GM12878 (cell line): ENCODE measurements around the gene GGCX. TPM values are rescaled to one million over a fixed set of nuclear protein-coding genes. Genes with fewer than 3 reads are reported as not detected.

Experiments used
- ATAC-seq: fragments of 200-7000 bp; cut with Tn5 transposase; 3 replicates; pipeline ENCODE4 v1.9.1; 2020; ENCODE audit warnings: mild to moderate bottlenecking, moderate library complexity
- BruUV-seq: library from RNA; stranded (reverse); fragments of 400-500 nt; replicated peaks from 2 replicates; lab custom pipeline; 2021; lab: Mats Ljungman, UMichigan
- CTCF ChIA-PET: fragments of 300-600 bp; sonication (Branson Sonifier 250); formaldehyde crosslinking; extraction: SDS; loops from one replicate; lab custom pipeline; 2021; ENCODE audit warnings: inconsistent platforms; lab: Yijun Ruan, JAX
- POLR2A ChIA-PET: fragments of 350-600 bp; formaldehyde crosslinking; extraction: SDS; loops from one replicate; lab custom pipeline; 2021; ENCODE audit warnings: inconsistent platforms; lab: Charles Lee
- RAD21 ChIA-PET: fragments of 300-600 bp; sonication (Branson Sonifier 250); formaldehyde crosslinking; loops from one replicate; lab custom pipeline; 2023; ENCODE audit warnings: antibody characterized with exemption; ENCODE audit not compliant: unreplicated experiment; lab: Charles Lee
- SMC1A ChIA-PET: fragments of 300-600 bp; sonication (Branson Sonifier 250); formaldehyde crosslinking; loops from one replicate; lab custom pipeline; 2023; ENCODE audit not compliant: unreplicated experiment, uncharacterized antibody; lab: Charles Lee
- DNase-seq: peaks from one replicate; pipeline ENCODE4 v3.0.0-alpha.2; 2011; ENCODE audit warnings: low read depth, low spot score
- FAIRE-seq: peaks from 3 replicates; lab custom pipeline; 2011; peaks lifted over from hg19 to GRCh38; lab: Jason Lieb, UNC
- H2AFZ ChIP-seq: 2 replicates; pipeline ENCODE4 v1.6.0; 2011; ENCODE audit warnings: low read depth, low read length, control low read depth; ENCODE audit not compliant: control insufficient read depth
- H3K27ac ChIP-seq: 2 replicates; pipeline ENCODE4 v1.5.1; 2011; ENCODE audit warnings: control low read depth; ENCODE audit not compliant: control insufficient read depth, insufficient read depth
- H3K27me3 ChIP-seq, 2 experiments: replicated peaks in 1 of 2; 2 replicates each; pipeline versions ENCODE4 v1.6.0 to v1.6.1; 2011; ENCODE audit warnings: low read length in 1 of 2; ENCODE audit not compliant: control insufficient read depth in 2 of 2, insufficient read depth in 2 of 2
- H3K36me3 ChIP-seq, 2 experiments: 2 replicates each; pipeline ENCODE4 v1.5.1; 2011; ENCODE audit warnings: low read length in 1 of 2; ENCODE audit not compliant: control insufficient read depth in 2 of 2, insufficient read depth in 2 of 2
- H3K4me1 ChIP-seq: 2 replicates; pipeline ENCODE4 v1.6.1; 2011; ENCODE audit warnings: mild to moderate bottlenecking, low read length, moderate library complexity, mixed read lengths; ENCODE audit not compliant: control insufficient read depth, insufficient read depth
- H3K4me2 ChIP-seq: 2 replicates; pipeline ENCODE4 v1.6.0; 2011; ENCODE audit warnings: control low read depth; ENCODE audit not compliant: control insufficient read depth, insufficient read depth
- H3K4me3 ChIP-seq: fragments of 200-600 bp; sonication (generic); 2 replicates; pipeline ENCODE4 v1.5.1; 2016
- H3K79me2 ChIP-seq: 2 replicates; pipeline ENCODE4 v1.6.0; 2011; ENCODE audit warnings: low read length; ENCODE audit not compliant: control insufficient read depth, insufficient read depth
- H3K9ac ChIP-seq: 2 replicates; pipeline ENCODE4 v1.8.0; 2011; ENCODE audit warnings: low read length, control low read depth, mixed read lengths; ENCODE audit not compliant: control insufficient read depth, insufficient read depth
- H3K9me3 ChIP-seq: replicated peaks from 3 replicates; pipeline ENCODE4 v1.5.1; 2011; ENCODE audit warnings: mild to moderate bottlenecking, low read length; ENCODE audit not compliant: control insufficient read depth, insufficient read depth
- H4K20me1 ChIP-seq: 2 replicates; pipeline ENCODE4 v1.6.0; 2011; ENCODE audit not compliant: control insufficient read depth, insufficient read depth
- CBX5 ChIP-seq: sonication (generic); IDR thresholded peaks from 2 replicates; pipeline ENCODE4 v1.6.1; 2016; ENCODE audit warnings: low read depth, moderate library complexity, mild to moderate bottlenecking, inconsistent platforms
- CEBPZ ChIP-seq: fragments of 150-350 bp; IDR thresholded peaks from 2 replicates; pipeline ENCODE4 v1.6.1; 2016; ENCODE audit warnings: low read depth, low read length
- CHD2 ChIP-seq: IDR thresholded peaks from 2 replicates; pipeline ENCODE4 v1.6.1; 2011; ENCODE audit warnings: low read depth, low read length, improper control_type of control experiment, borderline replicate concordance
- EP300 ChIP-seq, 2 experiments: fragments of 150-350 bp in 1 of 2; IDR thresholded peaks; 2 replicates each; pipeline ENCODE4 v1.6.1; 2011 to 2012; ENCODE audit warnings: low read depth in 2 of 2, low read length in 2 of 2, borderline replicate concordance in 1 of 2, improper control_type of control experiment in 1 of 2, inconsistent platforms in 1 of 2; ENCODE audit not compliant: control insufficient read depth in 1 of 2
- ESRRA ChIP-seq: IDR thresholded peaks from 2 replicates; pipeline ENCODE4 v1.6.1; 2012; ENCODE audit warnings: mild to moderate bottlenecking, low read length, improper control_type of control experiment
- FOXM1 ChIP-seq: IDR thresholded peaks from 2 replicates; pipeline ENCODE4 v1.6.1; 2012; ENCODE audit warnings: low read depth, mild to moderate bottlenecking, inconsistent platforms, low read length, moderate library complexity
- IRF4 ChIP-seq: IDR thresholded peaks from 2 replicates; pipeline ENCODE4 v1.6.1; 2011; ENCODE audit warnings: low read depth, low read length
- JUND ChIP-seq: IDR thresholded peaks from 2 replicates; pipeline ENCODE4 v1.6.1; 2012; ENCODE audit warnings: low read depth, mild to moderate bottlenecking, low read length, improper control_type of control experiment, moderate library complexity
- NFYB ChIP-seq: IDR thresholded peaks from 2 replicates; pipeline ENCODE4 v1.6.1; 2011; ENCODE audit warnings: low read depth, mild to moderate bottlenecking, low read length, improper control_type of control experiment, moderate library complexity; ENCODE audit not compliant: insufficient read depth
- NKRF ChIP-seq: fragments of 450-650 bp; conservative IDR thresholded peaks from 2 replicates; pipeline ENCODE4 v1.6.1; 2017; ENCODE audit warnings: mild to moderate bottlenecking, moderate library complexity
- POLR2AphosphoS2 ChIP-seq: IDR thresholded peaks from 2 replicates; pipeline ENCODE4 v1.6.1; 2011; ENCODE audit warnings: low read depth, mild to moderate bottlenecking, low read length, improper control_type of control experiment, moderate library complexity
- SMARCA5 ChIP-seq: fragments of 450-650 bp; IDR thresholded peaks from 2 replicates; pipeline ENCODE4 v1.6.1; 2017; ENCODE audit warnings: mild to moderate bottlenecking
- SP1 ChIP-seq: IDR thresholded peaks from one replicate; pipeline ENCODE4 v1.6.1; 2011; ENCODE audit warnings: low read depth, low read length
- SREBF2 ChIP-seq: IDR thresholded peaks from 2 replicates; pipeline ENCODE4 v1.6.1; 2012; ENCODE audit warnings: mild to moderate bottlenecking, low read length
- SUZ12 ChIP-seq: fragments of 200-600 bp; sonication (generic); IDR thresholded peaks from one replicate; pipeline ENCODE4 v1.6.1; 2018; ENCODE audit warnings: antibody characterized with exemption, mild to moderate bottlenecking; ENCODE audit not compliant: unreplicated experiment
- WGBS: methylation state at CpG from one replicate; pipeline ENCODE4 v1.1.6; 2016; ENCODE audit warnings: low lambda C conversion rate; ENCODE audit not compliant: insufficient replicate concordance, insufficient coverage; ENCODE audit errors: missing lambda C conversion rate; 5-methylcytosine and 5-hydroxymethylcytosine counted together
- in situ Hi-C: fragments of 300-500 bp; cut with MboI; formaldehyde crosslinking; loops from 9 replicates; pipeline ENCODE4 v1.14.3; 2018; ENCODE audit warnings: mixed read lengths
- intact Hi-C: fragments of 100-400 bp; cut with micrococcal nuclease; formaldehyde crosslinking; loops from one replicate; pipeline ENCODE4 v1.14.2; 2022; ENCODE audit not compliant: unreplicated experiment
- polyA plus RNA-seq, 11 experiments: library from polyadenylated mRNA; depleted of rRNA in 4 of 11; unstranded in 6 of 11; stranded (reverse) in 5 of 11; fragments of >200 nt; fragmentation: Nextera tagmentation in 4 of 11; fragmentation: Illumina TruSeq in 1 of 11; extraction: Ambion mirVana in 4 of 11; extraction: Trizol in 1 of 11; gene quantifications; 1 replicate in 1 of 11; 2 replicates in 10 of 11; pipeline versions ENCODE4 v1.2.1 to v1.2.3, GENCODE V29; 2011 to 2016; ENCODE audit warnings: inconsistent platforms in 2 of 11, missing spikeins in 2 of 11, low read depth in 1 of 11
- total RNA-seq, 4 experiments: library from RNA; depleted of rRNA in 3 of 4; stranded (reverse); fragments of >200 nt in 3 of 4; fragmentation: Illumina TruSeq in 1 of 4; extraction: Trizol in 1 of 4; gene quantifications; 2 replicates each; pipeline versions ENCODE4 v1.2.1 to v1.2.3, GENCODE V29; 2013 to 2021

Gene GGCX
- total and polyA plus RNA-seq, 10 of the 15 experiments (the other 5 are each of a cell fraction or from before 2014, with no cell fraction given): 18.1 to 52.7 (median 25.0) TPM

- no peak for TF ChIP-seq JUND
- TF ChIP-seq SREBF2: no peak
- TF ChIP-seq NKRF: no peak
Measured at GRCh38 chr2:85504778-85505261, 56.5 kb downstream of the GGCX start (continued).

- Histone ChIP-seq H3K36me3 (no peaks in the 10 kb centered on the region), H3K79me2 (no peaks in the 10 kb centered on the region), H4K20me1 (no peaks in the 10 kb centered on the region), H3K9me3 (no peaks in the 10 kb centered on the region), H2AFZ (no peak overlapping the region), H3K27me3 (0 out of 4 replicates have a peak, but pooled peaks cover 0 to 1% of the 10 kb centered on the region in 2 experiments), H3K4me3 (no peak overlapping the region), H3K9ac (no peak overlapping the region), H3K4me1 (no peaks in the 10 kb centered on the region), H3K4me2 (no peak overlapping the region), H3K27ac (no peak overlapping the region)
- intact Hi-C loops: no loop called here
- ChIA-PET RAD21 (no interaction called here), CTCF (interaction anchor here (0.6 kb wide), 1 partner anchor 132 kb away, joined by 3 read pairs; no protein-coding TSS in a partner anchor), POLR2A (no interaction called here), SMC1A (interaction anchor here (0.8 kb wide), 1 partner anchor 85 kb away, joined by 3 read pairs; no protein-coding TSS in a partner anchor)
- 54% methylated on average over 18 of the region's 18 CpGs for WGBS
- DNase-seq: no peak
- no peak for ATAC-seq
- in situ Hi-C loops: no loop called here
- no TSS peak for BruUV-seq
- FAIRE-seq: no peak
- TF ChIP-seq IRF4: no peak
- no peak for TF ChIP-seq POLR2AphosphoS2
- TF ChIP-seq ESRRA: no peak
- TF ChIP-seq EP300 (IDR thresholded peaks at IDR 0.05; ENCODE audit: borderline replicate concordance in 1 of 2, control insufficient read depth in 1 of 2, low read depth in 2 of 2, low read length in 2 of 2): no peak
- TF ChIP-seq CBX5: no peak
- no peak for TF ChIP-seq SP1
- TF ChIP-seq FOXM1: no peak
- no peak for TF ChIP-seq CHD2
- no peak for TF ChIP-seq SMARCA5
- no peak for TF ChIP-seq CEBPZ
- TF ChIP-seq SUZ12: no peak
- TF ChIP-seq NFYB: no peak
Measured at GRCh38 chr2:85503851-85504777, 57.2 kb downstream of the GGCX start.
